Activated CD4-positive, alpha-beta T cell treated with anti-CD3 and anti-CD28 coated beads, Interleukin-2, Interleukin-4, amounts not matched to agents 100 ng/mL and 50 ng/mL, durations not matched to agents 16 hours and 8 hours (primary cell): Measurements from ENCODE around the gene PPARG.
A peak's percentile ranks its signal among the peaks of the same experiment; 100 is the strongest.

ENCODE experiments used
- DNase-seq: peaks from one replicate; pipeline ENCODE4 v3.0.0-alpha.2; 2020; ENCODE audit warnings: low spot score

The PPARG gene

DNA sequence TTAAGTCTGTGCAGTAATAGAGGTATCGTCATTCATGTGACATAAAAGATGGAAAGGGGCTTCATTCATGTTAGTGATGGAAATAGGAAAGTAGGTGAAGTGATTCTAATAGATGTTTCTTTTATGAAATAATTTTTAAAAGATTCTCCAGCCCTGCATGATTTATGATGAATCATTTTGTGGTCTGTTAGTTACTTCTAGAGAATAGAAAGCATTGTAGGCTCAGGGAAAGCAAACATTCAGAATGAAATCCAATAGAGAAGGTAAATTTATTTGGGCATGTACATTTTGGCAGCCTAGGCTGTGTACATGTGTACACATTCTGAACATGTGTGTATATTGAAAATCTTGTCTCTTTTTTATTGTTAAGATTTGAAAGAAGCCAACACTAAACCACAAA is 23.1 kb downstream of the PPARG start:
- DNase-seq = no peak

GRCh38 chr3:12313519-12313918 is 24.6 kb downstream of the PPARG start:
- DNase-seq = no peak

- no peak for DNase-seq
These were observed 27.4 kb downstream of the PPARG start for GRCh38 chr3:12316253-12316652.

GRCh38 chr3:12316729-12317351 is 28.0 kb downstream of the PPARG start:
- DNase-seq = no peak

- no peak for DNase-seq
These were observed 29.0 kb downstream of the PPARG start for GRCh38 chr3:12317914-12318313.

DNA sequence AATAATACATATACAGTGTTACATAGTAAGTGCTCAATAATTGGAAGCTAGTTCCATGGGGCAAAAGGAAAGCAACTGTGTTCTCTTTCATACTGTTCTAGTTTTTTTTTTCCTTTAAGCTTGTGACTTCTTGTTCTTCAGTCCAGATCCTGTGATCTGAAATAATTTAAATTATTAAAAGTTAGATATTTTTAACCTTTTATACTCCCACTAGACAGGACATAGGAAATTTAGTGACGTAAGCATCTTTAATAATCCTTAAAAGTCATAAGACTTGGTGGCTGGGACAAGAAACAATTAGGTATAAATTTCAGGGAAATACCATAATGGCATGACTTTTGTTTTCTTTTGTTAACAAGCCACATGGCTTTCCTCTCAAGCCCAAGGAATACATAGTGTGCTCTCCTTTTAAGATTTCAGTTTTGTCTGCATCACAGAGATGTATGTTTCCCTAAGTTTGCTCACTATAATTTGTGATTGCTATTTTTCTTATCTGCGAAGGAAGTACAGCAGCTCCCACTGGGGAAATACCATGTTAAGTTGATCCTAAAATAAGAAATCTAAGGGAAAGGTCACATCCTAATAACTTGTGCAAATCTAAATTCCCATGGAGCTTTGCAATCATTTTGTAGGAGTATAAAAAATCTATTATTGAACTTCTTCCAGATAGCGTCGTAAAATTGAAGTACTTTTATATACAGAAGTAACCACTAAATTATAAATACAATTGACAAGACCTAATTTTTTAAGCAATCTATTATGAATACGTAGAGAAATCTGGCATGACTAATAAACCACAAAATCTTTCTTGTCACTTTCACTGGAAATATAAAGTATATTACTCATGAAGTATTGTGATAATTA is 30.1 kb downstream of the PPARG start:
- no peak for DNase-seq

DNA sequence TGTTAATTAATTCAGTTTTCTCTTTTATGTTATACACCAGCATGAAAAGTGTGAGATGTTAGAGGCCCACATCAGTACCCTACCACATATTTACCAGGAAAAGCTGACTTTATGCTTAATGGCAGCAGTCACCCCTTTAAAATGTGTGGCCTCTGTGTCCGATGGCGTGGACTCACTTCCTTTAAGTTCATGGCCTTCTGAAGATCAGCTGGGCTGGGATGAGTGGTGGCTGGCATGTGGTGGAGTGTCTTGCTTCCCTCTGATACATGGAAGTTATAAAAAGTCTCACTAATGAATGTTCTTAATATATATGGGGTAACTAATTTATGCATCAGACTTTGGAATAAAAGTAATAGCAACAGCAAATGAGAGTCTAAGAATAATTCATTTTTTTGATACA is 32.1 kb downstream of the PPARG start:
- DNase-seq = no peak

DNA sequence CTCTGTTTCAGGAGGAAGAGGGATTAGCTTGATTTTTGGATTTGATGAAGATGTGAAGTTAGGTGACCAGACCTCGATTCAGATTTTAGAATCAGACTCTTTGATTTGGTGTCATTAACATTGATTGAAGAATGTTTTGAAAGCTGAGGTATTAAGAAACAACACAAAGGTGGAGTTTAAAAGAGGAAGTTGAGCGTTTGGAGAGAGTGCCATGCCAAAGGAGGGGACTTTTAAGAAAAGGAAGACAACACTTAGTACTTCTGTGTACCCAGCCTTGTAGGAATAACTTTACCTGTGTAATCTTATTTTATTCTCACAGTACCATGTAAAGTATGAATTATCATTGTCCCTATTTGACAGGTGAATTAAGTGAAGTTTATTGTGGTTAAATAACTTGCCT is 34.4 kb downstream of the PPARG start:
- DNase-seq = no peak

DNA sequence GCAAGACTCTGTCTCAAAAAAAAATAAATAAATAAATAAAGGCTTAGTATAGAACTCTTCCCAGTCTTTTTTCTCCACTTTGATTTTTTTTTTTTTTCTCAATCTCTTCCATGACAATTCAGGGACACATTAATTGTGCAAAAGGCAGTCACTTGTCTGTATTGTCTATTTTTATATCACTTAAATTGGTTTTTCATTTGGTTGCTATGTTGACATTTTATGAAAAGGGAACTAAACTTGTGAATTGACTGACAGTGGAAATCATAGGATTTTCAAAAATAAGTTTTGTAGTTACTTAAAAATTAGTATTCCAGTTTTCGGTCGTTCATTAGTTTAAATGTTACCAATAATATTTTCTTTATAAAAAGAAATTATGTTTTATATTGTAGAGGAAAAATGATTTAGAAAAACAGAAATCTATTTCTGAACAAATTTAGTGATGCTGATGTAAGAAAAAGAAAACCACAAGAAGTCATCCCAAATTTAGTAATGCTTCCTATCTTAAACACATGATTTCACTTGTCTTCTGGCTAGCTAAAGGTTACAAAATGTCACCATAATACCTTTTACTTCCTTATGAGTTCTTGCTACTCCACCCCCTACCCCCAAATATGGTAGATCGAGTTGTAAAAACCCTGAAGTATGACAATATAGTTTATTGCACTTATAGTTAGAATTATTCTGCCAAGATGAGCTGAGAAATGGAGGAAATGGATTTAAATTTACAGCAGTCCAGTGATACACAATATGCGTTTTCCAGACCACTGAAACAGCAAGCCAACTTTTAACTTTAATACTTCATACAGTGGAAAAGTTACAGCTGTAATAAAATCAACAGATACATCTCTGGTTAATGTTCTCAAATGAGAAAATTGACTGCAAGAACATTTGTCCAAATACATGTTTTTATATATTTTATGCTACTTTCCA is 37.0 kb downstream of the PPARG start:
- DNase-seq = no peak

- DNase-seq = no peak
These were observed 38.2 kb downstream of the PPARG start for GRCh38 chr3:12327021-12327420.

GRCh38 chr3:12328132-12328836 is 39.4 kb downstream of the PPARG start:
- no peak for DNase-seq

GRCh38 chr3:12328837-12329462 is 40.1 kb downstream of the PPARG start:
- DNase-seq = no peak

DNA sequence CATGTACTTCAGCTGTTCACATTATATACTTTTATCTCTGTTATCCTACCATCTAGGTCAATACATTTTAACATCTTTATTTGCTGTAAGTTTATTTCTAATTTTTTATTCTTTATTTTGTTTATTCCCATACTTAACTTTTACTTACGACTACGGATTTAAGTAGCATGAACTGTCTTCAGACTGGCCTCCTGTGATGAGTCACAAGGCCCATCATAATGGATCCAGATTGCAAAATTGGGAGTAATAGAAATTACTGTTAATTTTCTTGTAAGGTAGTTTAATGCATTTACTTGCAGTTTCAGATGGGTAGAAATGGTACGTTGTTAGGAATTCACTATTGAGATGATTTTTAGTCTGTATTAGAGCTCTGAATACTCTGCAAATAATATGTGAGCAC is 45.9 kb downstream of the PPARG start:
- DNase-seq = no peak

DNA sequence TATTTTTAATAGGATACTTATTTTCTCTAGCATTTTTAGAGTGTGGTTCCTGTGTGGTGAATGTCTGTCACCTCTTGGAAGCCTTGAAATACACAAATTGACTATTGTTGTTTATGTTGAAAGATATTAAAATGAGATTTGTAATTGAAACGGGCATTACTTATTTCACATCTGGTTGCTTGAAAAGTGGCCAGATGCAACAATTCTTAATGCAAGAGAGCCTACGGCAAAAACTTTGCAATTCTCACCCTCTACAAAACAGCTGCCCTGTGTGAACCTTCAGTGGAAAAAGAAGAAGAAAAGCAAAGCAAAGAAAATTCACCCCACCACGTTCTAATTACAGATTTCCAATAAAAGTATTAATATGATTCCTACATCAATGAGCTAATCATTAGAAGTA is 46.6 kb downstream of the PPARG start:
- DNase-seq = no peak

- DNase-seq = peak; percentile 40
These were observed 47.2 kb downstream of the PPARG start for GRCh38 chr3:12336099-12336498.

DNA sequence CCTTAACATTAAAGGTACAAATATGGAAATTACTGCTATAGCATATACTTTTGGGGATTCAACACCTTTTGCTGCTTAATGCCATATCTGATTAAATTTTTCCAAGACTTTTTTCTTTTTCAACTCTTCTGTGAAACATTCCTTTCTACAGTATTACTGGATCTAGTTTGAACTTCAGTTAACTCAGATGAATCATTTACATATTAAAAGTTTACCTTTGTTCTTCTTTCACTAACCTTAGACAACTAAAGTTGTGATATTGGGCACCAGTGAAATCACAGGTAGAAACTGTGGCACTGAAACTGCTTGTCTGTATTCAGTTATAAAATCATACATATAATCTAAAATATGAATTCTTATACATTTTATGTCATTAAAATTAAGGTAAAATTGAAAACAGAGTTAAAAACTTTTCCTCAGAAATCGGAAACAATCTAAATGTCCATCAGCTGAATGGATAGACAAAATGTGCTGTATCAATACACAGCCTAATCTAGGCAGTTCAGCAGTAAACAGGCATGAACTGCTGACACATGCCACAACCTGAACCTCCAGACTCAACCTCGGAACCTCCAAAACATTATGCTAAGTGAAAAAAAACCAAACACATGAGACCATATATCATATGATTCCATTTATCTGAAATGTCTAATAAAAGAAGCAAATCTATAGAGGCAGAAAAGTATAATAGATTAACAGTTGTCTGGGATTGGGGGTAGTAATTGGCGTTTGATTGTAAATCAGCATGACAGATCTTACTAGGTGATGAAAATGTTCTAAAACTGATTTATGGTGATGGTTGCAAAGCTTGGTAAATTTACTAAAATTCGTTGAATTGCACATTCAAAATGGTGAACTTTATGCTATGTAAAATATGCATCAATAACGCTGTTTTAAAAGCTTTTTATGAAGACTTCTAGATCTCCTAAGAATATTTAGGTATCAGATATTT is 50.0 kb downstream of the PPARG start:
- DNase-seq = no peak

DNA sequence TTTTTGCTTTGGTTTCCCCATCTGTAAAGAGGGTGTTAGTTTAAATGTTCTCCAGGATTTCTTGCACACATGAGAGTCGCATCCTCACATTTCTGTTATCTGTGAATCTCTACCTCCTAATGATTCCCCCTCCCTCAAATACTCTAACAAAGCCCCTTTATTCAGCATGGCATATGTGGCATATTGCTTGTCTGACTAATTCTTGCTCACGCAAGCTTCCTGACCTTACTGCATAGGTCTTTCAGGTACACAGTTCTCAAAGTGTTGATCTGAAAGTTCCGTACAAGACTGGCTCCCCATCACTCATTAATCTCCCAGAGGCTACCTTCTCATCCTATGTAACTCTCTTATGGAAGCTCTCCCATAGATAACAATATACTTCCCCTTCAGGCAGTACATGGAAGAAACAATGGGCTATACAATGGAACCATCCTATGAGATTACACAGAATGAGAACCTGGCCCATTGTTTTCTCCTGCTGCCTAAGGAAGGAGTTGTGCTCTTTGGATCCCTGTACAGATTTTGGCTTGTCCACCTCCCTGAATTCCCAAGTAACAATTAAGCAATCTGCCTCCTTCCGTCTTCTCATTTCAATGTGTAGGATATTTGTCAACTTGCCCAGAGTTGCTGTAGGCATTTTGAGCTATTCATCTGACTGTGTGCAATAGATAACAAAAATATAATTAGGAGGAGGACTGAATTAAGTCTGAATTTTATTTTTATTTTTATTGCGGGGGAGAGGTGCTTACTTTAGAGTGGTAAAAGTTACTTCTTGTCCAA is 51.0 kb downstream of the PPARG start:
- DNase-seq = no peak

DNA sequence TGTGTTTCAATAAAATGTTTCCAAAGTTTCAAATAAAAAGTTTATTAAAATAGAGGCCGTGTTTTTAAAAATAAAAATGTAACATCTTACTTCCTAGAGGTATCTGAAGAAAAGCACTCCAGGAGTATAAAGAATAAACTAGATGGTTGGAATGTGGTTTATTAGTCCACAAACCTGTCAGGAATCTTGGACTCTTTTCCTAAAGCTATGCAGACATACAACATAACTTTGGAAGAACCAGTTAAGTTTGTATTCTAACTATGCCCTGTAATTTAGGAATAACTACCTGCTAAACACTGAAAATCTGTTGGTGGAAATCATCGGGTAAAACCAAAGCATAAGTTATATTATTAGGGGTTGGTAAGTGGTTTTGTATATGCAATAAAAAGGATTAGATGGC is 51.6 kb downstream of the PPARG start:
- DNase-seq = no peak

GRCh38 chr3:12342151-12342550 is 53.3 kb downstream of the PPARG start:
- DNase-seq = no peak
